ENCODE measurements around the gene SLC9A8.

GRCh38 chr20:49819702-49820101 is 7.1 kb downstream of the SLC9A8 start:
- TF ChIP-seq, protein P1, sequence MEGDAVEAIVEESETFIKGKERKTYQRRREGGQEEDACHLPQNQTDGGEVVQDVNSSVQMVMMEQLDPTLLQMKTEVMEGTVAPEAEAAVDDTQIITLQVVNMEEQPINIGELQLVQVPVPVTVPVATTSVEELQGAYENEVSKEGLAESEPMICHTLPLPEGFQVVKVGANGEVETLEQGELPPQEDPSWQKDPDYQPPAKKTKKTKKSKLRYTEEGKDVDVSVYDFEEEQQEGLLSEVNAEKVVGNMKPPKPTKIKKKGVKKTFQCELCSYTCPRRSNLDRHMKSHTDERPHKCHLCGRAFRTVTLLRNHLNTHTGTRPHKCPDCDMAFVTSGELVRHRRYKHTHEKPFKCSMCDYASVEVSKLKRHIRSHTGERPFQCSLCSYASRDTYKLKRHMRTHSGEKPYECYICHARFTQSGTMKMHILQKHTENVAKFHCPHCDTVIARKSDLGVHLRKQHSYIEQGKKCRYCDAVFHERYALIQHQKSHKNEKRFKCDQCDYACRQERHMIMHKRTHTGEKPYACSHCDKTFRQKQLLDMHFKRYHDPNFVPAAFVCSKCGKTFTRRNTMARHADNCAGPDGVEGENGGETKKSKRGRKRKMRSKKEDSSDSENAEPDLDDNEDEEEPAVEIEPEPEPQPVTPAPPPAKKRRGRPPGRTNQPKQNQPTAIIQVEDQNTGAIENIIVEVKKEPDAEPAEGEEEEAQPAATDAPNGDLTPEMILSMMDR (IDR thresholded peaks at IDR 0.05): no peak
- TF ChIP-seq EZH2 (IDR thresholded peaks at IDR 0.05; ENCODE audit: borderline replicate concordance, insufficient read depth, low read depth, low read length, poor library complexity, severe bottlenecking): no peak

Measured in B cell (primary cell).